Measurements from ENCODE around the gene LHFPL5. TPM values are rescaled to one million over a fixed set of nuclear protein-coding genes. Genes with fewer than 3 reads are reported as not detected.

Gene LHFPL5
- total and polyA plus RNA-seq, 2 of the 8 experiments (the other 6 are each of a cell fraction or from before 2014, with no cell fraction given), result 0.03 TPM; not detected in 1

GRCh38 chr6:35794536-35795452, 10.4 kb upstream of the LHFPL5 start (continued):
- TF ChIP-seq SIN3A (conservative IDR thresholded peaks at IDR 0.05 in 1 of 2, IDR thresholded peaks at IDR 0.05 in 1 of 2; ENCODE audit: low read depth in 1 of 2, low read length in 2 of 2), result no peak
- TF ChIP-seq ATF3 (IDR thresholded peaks at IDR 0.05; ENCODE audit: insufficient read depth, low read depth, low read length), result no peak

All from H1 (cell line).